HL-60 (cell line): ENCODE data around the gene GPX1.
"Not testable (repeated sequence)": the region's sequence is repeated elsewhere in the genome, so short reads cannot be mapped to it uniquely, and the experiment has no call there.

ENCODE experiments used
- CTCF ChIP-seq: IDR thresholded peaks from one replicate; pipeline ENCODE4 v1.5.1; 2011; ENCODE audit warnings: low read length, control low read depth, inconsistent platforms; ENCODE audit not compliant: insufficient read depth
- POLR2AphosphoS5 ChIP-seq: IDR thresholded peaks from 2 replicates; pipeline ENCODE4 v1.6.1; 2012; ENCODE audit warnings: low read depth

- TF ChIP-seq CTCF, POLR2AphosphoS5: not testable (repeated sequence)
Observed at GRCh38 chr3:49348361-49348760, 9.8 kb downstream of the GPX1 start.
